Right forelimb (tissue), 1 donor: ENCODE results near the gene SMIM44.

Experiments used
- DNase-seq: peaks from one replicate; pipeline ENCODE4 v3.0.0-alpha.2; 2018

Gene SMIM44

DNA sequence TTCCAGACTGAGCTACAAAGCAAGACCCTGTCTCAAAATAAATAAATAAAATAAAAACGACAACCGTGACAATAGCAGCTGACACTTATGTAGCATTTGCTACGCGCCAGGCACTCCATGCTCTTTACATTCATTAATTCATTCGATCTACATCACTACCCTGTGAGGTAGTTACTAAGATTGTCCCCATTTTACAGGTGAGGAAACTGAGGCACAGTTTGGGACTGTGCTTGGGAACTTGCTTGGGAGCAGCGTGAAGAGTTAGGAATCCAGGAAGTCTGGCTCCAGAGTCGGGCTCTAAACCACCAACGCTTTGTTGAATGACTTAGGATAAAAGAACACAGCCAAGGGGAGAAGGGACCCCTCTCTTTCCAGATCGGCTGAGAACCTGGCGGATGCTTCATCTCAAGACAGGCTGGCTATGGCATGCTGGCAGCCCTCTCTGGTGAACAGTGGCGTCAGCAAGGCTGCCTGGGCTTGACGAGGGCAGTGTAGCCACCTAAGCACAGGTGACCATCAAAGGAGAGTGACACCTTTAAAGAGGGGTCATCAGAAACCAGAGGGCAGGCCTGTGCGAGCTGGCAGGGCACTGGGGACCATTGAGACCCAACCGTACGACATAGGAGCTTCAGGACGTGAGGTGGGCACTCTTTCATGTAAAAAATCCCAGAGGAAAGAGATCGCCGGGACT, 16.6 kb upstream of the SMIM44 start:
- DNase-seq, result no peak

DNA sequence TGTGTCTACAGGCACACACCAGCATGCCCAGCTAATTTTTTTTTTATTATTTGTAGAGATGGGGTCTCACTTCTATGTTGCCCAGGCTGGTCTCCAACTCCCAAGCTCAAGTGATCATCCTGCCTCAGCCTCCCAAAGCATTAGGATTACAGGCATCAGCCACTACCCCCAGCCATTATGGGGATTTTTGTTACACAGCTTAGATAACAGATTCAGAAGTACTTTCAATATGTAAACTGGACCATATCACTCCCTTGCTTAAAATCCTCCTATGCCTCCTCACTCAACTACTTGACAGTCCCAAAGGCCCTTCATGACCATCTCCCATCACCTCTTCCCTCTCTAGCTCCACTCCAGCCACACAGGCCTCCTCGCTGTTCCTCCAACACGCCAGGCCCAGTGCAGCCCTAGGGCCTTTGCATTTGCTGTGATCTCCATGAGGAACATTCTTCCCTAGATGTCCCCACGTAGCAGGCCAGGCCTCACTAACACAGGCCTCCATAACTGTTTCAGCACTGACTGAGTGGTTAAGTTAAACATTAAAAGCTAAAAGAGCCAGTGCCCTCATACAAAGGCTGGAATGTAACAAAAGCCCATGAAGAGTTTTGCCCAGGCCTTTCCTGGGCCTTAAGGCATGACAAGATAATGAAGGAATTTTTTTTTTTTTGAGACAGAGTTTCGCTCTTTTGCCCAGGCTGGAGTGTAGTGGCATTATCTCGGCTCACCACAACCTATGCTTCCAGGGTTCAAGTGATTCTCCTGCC, 14.7 kb upstream of the SMIM44 start:
- no peak for DNase-seq

DNA sequence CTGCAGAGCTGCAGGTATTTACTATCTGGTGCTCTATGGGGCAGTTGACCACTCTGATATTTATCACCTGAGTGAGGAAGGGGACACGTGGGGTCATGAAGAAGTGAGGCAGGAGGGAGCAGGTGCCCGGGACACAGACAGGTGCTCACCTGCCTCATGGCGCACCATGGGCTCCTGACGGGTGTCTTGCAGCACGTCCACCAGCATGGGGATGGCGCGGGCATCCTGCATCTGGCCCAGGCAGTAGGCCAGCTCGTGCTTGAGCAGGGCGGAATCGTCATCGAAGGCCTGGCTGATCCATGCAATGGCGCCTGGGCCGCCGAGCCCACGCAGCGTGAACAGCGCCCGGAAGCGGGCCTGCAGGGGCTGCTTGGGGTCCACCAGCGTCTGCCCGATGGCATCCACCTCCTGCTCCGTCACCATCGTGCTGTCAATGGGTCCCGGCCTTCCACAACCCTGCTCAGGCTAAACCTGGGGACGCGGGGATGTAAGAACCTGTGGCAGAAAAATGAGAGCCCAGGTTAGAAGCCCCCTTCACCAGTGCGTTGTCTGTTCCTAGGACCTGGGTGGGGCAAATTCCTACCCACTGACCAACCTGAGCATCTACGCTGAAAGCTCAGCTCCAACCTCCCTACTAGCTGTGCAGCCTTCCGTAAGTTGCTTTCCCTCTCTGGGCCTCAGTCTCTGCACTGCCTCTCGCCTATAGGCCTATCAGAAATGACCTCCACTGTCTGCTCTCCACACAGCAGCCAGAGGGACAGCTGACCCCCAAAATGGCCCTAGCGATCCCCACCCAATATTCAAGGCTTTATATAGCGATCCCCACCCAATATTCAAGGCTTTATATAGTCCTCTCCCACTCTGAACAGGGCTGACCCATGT, 13.4 kb upstream of the SMIM44 start:
- no peak for DNase-seq

DNA sequence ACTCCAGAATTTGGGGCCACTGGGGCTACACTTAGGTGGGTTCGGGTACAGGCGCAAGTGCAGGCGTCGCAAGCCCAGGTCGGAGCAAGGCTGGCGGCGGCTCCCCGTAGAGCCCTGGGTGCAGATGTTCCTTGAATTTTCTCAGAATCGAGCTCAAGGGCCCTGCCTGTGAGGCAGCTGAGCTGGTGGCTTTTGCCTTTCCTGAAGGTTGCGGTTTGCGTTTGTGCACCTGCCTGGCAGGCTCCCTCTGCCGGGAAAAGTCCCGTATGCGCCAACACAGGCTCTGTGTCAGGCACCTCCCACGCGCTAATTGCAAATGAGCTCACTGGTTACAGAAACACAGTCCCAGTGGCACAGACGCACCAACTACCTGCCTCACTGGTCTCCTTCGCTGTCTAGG, 11.3 kb upstream of the SMIM44 start:
- no peak for DNase-seq

DNA sequence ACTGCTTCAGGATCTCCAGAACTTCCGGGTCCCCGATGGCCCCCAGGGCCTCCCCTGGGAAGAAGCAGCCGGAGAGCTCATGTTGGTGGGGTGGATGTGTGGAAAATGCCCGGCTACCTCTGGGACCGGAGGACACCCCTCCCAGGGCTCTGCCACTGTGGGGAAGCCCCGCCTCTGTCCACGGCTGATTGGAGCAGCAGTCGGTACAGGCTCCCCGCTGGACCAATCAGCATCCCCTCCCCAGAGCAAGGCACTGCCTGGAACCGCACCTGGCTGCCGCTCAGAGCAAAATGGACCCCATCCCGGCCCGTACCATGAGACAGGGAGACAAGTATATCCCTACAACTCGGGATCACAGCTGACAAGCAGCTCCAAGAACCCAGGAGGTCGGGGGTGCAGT, 10.8 kb upstream of the SMIM44 start:
- DNase-seq, result no peak

DNA sequence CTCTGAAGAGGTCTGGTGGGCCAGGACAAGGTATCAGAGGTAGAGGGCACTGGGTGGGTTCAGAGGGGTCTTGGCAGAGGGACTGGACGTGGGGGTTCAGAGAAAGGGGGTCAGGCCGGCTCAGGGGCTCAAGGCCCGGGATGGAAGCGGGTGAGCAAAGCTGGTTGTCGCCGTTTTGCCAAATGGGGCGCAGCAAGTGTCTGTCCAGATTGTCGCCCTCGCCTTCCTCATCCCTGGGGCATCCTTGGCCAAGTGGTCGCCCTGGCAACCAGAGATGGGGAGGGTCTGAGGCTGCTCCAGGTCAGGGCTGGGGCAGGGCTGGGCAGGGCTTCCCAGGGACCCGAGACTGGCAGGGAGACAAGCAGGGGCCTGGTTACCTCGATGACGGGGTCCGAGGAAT, 10.4 kb upstream of the SMIM44 start:
- no peak for DNase-seq

DNA sequence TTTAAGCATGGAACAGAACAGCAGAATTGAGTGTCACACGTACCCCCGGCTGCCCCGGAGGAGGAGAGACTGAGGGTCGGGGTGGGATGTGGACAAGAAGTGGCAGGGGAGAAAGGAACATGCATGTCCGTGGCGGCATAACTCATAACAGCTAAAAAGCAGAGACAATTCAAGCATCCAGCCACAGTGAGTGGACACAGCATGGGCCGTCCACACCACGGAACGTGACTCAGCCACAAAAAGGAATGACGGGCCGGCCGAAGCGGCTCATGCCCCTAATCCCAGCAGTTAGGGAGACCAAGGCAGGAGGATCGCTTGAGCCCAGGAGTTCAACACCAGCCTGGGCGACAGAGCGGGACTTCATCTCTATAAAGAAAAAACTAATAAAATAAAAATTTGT, 9.7 kb upstream of the SMIM44 start:
- DNase-seq, result no peak

DNA sequence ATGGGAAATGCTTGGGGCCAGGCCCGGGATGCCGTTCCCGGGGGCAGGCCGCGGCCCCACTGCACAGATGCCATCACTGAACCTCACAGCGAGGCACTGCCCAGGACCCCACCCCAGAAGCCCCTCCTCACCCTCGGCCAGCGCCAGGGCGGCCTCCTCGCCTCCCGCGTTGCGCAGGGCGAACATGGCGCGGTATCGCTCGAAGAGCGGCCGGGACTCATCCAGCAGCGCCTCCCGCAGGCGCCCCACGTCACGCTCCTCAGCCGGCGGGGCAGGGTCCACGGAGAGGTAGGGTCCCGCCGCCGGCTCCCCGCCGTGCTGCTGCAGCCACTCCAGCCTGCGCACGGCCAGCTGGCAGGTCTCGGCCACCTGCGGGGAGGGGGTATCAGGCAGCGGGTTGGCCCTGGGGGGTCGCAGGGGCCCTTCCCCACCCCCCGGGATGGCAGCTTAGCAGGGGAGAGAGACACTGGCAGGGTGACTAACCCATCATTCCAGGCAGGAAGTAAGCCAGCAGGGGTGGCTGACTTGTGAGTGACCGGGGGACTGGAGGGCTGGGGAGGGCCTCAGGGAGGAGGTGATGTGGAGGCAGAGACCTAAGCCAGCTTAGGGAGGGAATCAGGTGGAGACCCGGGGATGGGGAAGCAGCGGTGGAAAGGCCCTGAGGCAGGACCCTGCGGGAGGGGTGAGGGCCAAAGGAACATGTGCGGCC, 9.0 kb upstream of the SMIM44 start:
- no peak for DNase-seq

DNA sequence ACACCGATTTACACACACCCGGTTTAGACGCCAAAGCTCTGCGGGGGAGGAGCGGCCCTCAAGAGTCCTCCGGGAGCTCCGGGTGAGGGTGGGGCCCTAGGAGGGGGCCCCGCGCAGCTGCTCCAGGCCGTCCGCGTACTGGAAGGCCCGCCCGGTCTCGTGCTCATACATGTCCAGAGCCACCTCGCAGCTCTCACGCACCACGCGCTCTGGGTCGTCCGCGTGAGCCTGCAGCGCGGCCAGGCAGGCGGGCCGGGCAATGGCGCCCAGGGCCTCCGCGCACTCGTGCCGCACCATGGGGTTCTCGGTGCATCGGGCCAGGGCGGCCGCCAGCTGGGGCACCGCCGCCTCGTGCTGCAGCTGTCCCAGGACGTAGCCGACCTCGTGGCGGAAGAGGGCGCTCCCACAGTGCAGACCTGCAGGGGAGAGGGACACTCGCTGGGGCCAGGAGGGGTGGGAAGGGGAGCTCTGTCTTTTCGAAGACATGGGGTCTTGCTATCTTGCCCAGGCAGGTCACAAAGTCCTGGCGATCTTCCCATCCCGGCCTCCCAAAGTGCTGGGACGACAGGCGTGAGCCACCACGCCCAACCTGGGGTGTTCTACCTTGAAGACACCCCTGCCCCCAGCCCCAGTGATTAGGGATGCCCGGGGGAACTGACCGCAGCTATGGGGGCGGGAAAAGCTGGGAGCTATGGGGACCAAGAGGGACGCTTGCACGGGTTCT, 8.3 kb upstream of the SMIM44 start:
- no peak for DNase-seq

DNA sequence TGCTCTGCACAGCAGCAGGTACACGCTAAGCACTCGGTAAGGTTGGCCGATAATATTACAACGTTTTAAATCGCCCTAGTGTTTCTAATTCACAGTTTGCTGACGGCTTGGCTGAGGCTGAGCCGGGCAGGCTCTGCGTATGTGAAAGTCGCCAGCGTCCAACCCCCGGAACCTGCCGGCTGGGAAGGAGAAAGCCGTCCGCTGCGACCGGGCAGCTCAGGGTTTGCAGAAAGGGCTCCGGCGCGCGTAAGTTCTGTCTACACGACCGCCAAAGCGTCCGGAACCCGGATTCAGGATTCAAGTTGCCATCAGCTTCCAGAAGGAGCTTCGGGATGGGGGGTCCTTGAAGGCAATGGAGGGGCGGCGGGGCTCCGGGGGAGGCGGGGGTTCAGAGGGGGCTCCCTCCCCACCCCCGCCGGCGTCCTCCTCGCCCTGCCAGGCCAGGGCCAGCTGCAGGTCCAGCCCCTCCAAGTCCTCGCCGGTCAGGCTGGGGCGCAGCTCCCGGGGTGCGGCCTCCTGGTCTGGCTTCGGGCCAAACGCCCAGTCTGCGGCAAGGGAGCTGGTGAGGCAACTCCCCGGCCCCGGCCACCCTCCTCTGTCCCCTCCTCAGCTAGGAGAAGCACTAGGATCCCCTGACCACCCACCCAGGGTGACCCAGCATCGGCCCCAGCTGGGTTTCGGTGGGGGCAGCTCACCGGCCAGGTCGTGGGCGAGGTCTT, 575 bp downstream of the SMIM44 start:
- no peak for DNase-seq

DNA sequence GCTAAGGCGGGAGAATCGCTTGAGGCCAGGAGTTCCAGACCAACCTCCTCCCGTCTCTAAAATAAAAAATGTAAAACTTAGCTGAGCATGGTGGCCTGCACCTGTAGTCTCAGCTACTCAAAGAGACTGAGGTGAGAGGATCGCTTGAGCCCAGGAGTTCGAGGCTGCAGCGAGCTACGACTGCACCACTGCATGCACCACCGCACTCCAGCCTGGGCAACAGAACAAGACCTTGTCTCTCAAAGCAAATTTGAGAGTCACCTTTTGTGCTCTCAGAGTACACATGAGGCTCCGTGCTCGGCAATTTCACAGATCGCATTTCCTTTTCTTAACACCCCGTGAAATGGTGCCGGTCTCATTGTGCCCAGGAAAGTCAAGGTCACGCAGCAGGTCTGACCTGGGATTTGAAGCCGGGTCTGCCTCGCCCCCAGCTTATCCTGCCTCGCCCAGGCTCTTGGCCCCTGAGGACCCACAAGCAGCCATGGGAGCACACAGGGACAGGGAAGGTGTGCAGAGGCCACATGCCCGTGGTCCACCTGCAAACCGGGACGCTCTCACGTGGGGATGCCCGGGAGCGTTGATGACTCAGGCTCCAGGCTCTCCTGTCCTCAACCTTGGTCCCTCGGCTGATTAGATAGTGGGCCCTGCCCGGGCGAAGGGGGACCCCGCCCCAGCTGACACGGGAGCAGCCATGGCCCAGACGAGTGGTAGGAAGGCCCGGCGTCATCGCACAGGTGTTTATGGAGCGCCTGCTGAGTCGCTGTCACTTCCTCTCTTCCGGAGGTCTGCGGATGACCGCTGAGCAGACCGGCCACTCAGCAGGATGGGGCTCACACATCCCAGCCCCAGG, 1.8 kb downstream of the SMIM44 start:
- DNase-seq, result no peak

DNA sequence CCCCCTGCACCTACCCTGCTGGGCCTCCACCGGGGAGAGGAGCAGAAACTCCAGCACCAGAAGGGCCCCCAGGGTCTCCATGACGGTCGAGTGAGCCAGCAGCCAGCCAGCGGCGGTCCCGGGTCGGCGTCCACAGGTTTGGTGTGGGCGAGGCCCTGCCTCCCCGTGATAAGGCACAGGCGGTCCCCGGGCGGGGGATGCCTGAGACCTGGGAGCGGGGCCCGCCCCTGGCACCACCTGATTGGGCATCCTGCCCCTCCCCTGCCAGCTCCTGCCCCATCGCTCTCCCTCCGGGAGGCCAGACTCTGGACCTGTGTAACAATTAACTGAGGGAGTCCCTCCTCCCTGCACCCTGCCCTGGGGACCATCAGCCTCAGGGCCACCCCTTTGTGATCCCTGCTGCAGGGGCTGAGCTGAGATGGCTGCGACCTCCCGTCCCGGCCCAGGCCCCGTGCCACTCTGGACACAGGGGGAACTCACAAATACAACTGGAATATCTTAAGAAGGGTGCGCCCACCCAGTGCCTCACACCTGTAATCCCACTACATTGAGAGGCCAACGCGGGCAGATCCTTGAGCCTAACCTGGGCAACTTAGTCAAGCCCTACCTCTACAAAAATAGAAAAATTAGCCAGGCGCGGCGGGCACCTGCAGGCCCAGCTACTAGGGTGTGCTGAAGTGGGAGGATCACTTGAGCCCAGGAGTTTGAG, 2.7 kb downstream of the SMIM44 start, which contains the start of gene SMIM24:
Gene SMIM24, minus strand, starts transcription at position 143 of the 709 bp plus-strand sequence. Its CDS starts 62 bp downstream, at position 81.
- DNase-seq, result no peak

DNA sequence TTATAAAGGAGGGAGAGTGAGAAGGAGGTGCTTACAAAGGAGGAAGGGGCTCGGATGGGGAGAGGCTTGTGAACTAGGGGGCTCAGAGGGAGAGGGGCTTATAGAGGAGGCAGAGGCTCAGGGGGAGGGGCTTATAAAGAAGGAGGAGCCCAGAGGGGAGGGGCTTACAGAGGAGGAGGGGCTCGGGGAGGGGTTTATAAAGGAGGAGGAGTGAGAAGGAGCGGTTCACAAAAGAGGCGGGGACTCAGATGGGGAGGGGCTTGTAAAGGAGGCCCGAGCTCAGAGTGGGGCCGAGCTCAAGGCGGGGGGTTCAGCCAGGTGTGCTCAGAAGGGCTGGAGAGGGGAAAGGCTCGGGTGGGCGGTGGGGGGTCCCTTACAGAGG, 3.4 kb downstream of the SMIM44 start:
- DNase-seq, result no peak

DNA sequence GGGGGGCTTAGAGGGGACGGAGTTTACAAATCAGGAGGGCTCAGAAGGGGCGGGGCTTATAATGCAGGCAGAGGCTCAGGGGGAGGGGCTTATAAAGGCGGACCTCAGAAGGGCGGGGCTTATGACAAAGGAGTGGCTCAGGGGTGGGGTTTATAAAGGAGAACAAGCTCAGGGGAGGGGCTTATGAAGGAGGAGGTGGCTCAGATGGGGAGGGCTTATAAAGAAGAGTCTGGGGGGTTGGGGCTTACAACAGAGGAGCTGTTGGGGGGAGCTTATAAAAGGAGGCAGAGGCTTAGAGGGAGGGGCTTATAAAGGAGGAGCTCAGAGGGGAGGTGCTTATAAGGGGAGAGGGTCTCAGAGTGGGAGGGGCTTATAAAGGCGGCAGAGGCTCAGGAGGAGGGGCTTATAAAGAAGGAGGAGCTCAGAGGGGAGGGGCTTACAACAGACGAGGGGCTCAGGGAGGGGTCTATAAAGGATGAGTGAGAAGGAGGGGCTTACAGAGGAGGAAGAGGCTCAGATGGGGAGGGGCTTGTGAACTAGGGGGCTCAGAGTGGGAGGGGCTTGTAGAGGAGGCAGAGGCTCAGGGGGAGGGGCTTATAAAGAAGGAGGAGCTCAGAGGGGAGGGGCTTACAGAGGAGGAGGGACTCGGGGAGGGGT, 3.9 kb downstream of the SMIM44 start:
- DNase-seq, result no peak

DNA sequence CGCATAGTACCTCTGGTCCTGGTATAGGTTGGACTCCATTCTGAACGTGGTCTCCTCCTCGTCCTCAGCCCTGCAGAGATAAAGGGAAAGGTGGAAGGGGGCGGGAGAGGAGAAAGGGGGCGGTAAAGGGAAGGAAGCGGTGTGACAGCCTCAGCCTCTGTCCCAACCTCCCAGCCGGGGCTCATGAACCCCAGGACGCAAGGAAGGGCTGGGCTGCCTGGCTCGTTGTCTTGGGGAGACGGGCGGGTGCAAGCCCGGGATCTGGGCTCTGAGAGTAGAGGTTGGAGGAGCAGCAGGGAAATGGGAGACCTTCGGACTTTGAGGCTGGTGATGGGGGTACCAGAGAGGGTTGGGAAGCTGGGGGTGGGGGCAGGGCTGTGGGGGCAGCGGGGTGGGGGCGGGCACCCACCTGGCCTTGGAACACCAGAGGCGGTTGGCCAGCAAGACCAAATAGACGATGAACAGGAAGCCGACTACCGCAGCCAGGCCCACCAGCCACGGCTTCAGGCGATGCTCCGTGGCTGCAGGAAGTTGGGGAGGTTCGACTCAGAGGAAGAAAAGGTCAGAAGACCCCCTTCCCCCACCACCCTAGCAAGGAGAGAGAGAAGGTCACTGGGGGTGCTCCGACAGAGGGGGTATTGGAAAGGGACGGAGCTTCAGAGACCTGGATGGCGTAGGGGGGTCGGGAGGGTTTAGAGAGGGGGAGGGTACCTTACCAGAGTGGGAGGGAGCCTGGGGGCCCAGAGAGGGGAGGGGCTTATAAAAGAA, 4.6 kb downstream of the SMIM44 start:
- no peak for DNase-seq

DNA sequence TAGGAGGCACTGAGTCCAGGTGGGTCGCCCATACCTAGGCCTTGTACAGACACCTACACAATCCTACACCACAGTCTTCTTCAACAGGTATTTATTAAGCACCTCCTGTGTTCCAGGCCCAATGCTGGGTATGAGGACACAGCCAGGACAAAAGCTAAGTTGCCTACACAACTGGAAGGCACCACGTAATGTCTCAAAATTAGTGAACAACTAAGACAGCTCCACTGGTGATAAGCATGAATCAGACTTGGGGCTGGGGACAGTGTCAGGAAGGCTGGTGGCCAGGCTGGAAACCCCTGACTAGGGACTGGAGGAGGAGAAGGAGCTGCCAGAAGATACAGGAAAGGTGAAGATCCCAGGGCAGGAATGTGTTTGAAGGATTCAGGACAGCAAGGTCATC, 5.3 kb downstream of the SMIM44 start:
- no peak for DNase-seq

DNA sequence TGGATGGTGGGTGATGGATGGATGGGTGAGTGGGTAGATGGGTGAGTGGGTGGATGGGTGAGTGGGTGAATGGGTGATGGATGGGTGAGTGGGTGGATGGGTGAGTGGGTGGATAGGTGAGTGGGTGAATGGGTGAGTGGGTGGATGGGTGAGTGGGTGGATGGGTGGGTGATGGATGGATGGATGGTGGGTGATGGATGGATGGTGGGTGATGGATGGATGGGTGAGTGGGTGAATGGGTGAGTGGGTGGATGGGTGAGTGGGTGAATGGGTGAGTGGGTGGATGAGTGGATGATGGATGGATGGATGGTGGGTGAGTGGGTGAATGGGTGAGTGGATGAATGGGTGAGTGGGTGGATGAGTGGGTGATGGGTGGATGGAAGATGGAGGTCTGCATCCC, 5.7 kb downstream of the SMIM44 start:
- DNase-seq, result no peak

DNA sequence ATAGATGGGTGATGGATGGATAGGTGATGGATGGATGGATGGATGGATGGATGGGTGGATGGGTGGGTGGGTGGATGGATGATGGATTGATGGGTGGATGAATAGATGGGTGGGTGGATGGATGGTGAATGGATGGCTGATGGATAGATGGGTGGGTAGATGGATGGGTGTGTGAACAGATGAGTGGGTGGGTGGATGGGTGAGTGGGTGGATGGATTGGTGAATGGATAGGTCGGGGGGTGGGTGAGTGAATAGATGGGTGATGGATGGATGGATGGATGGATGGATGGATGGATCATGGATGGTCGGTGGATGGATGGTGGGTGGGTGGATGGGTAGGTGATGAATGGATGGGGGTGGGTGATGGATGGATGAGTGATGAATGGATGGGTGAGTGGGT, 6.4 kb downstream of the SMIM44 start:
- no peak for DNase-seq

DNA sequence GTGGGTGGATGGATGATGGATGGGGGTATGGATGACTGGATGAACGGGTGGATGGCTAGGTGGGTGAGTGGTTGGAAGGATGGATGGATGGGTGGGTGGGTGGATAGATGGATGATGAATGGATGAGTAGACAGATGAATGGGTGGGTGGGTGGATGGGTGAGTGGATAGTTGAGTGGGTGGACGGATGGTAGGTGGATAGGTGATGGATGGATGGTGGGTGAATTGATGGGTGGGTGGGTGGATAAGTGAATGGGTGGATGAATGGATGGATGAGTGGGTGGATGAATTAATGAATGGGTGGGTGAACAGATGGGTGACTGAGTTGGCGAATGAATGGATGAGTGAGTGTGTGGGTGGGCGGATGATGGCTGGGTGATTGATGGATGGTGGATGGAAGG, 7.8 kb downstream of the SMIM44 start:
- DNase-seq, result no peak
